SK-N-SH (cell line): ENCODE data around the gene DTD2. TPM values are rescaled to one million over a fixed set of nuclear protein-coding genes. Genes with fewer than 3 reads are reported as not detected.

ENCODE experiments used
- CTCF ChIA-PET: fragments of 300-600, 350-600 bp; formaldehyde crosslinking; extraction: SDS; loops from one replicate; lab custom pipeline; 2021; lab: Yijun Ruan, JAX
- POLR2A ChIA-PET: fragments of 350-600 bp; sonication (Branson Sonifier 250); formaldehyde crosslinking; extraction: SDS; loops from one replicate; lab custom pipeline; 2020; ENCODE audit warnings: antibody characterized with exemption, inconsistent platforms; lab: Yijun Ruan, JAX
- DNase-seq: peaks from one replicate; pipeline ENCODE4 v3.0.0; 2012
- H2AFZ ChIP-seq: fragments of 200-600 bp; sonication (generic); 2 replicates; pipeline ENCODE4 v1.8.1; 2016; ENCODE audit warnings: antibody characterized with exemption, mild to moderate bottlenecking, low read depth
- H3F3A ChIP-seq: fragments of 200-600 bp; sonication (generic); replicated peaks from 2 replicates; pipeline ENCODE3; 2016; ENCODE audit warnings: antibody characterized with exemption, mild to moderate bottlenecking; ENCODE audit not compliant: insufficient read depth
- H3K27ac ChIP-seq, 2 experiments: fragments of 200-500 bp in 1 of 2; fragments of 200-600 bp in 1 of 2; sonication (Bioruptor generic) in 1 of 2; sonication (generic), shearing (Covaris generic) in 1 of 2; 2 replicates each; pipeline versions ENCODE4 v1.5.1 to v1.6.1; 2014 to 2016; ENCODE audit warnings: low read depth in 2 of 2, inconsistent platforms in 1 of 2, low read length in 1 of 2, mild to moderate bottlenecking in 1 of 2, mixed read lengths in 1 of 2
- H3K27me3 ChIP-seq: fragments of 200-600 bp; sonication (generic), shearing (Covaris generic); 2 replicates; pipeline ENCODE4 v1.6.1; 2016; ENCODE audit warnings: mixed run types; ENCODE audit not compliant: insufficient read depth
- H3K36me3 ChIP-seq, 2 experiments: fragments of 200-500 bp in 1 of 2; fragments of 200-600 bp in 1 of 2; sonication (Bioruptor generic) in 1 of 2; sonication (generic) in 1 of 2; replicated peaks in 1 of 2; 2 replicates each; pipeline versions ENCODE3 to v1.5.1; 2014 to 2016; ENCODE audit warnings: low read length in 1 of 2, mild to moderate bottlenecking in 1 of 2; ENCODE audit not compliant: insufficient read depth in 2 of 2, control insufficient read depth in 1 of 2
- H3K4me1 ChIP-seq, 2 experiments: fragments of 200-500 bp in 1 of 2; fragments of 200-600 bp in 1 of 2; sonication (Bioruptor generic) in 1 of 2; sonication (generic), shearing (Covaris generic) in 1 of 2; 2 replicates each; pipeline versions ENCODE4 v1.5.1 to v1.6.1; 2014 to 2016; ENCODE audit warnings: low read depth in 1 of 2, low read length in 1 of 2, mixed run types in 1 of 2; ENCODE audit not compliant: insufficient read depth in 2 of 2, control insufficient read depth in 1 of 2
- H3K4me2 ChIP-seq: fragments of 200-600 bp; sonication (generic), shearing (Covaris generic); 2 replicates; pipeline ENCODE4 v1.6.1; 2017; ENCODE audit warnings: mixed run types
- H3K4me3 ChIP-seq, 2 experiments: fragments of 200-500 bp in 1 of 2; fragments of 200-600 bp in 1 of 2; sonication (Bioruptor generic) in 1 of 2; sonication (generic), shearing (Covaris generic) in 1 of 2; 2 replicates each; pipeline versions ENCODE4 v1.5.1 to v1.8.1; 2014 to 2016; ENCODE audit warnings: low read depth in 2 of 2, inconsistent platforms in 1 of 2, low read length in 1 of 2, mild to moderate bottlenecking in 1 of 2, mixed read lengths in 1 of 2, moderate library complexity in 1 of 2
- H3K79me2 ChIP-seq: fragments of 200-600 bp; sonication (generic); 2 replicates; pipeline ENCODE4 v1.8.1; 2017; ENCODE audit warnings: mild to moderate bottlenecking; ENCODE audit not compliant: insufficient read depth
- H3K9ac ChIP-seq: fragments of 200-600 bp; sonication (generic); 2 replicates; pipeline ENCODE4 v1.6.1; 2017; ENCODE audit warnings: mixed run types
- H3K9me2 ChIP-seq: fragments of 200-600 bp; sonication (generic); 2 replicates; pipeline ENCODE4 v1.6.1; 2017; ENCODE audit warnings: mixed run types
- H3K9me3 ChIP-seq: fragments of 200-600 bp; sonication (generic); 2 replicates; pipeline ENCODE4 v1.6.1; 2017; ENCODE audit warnings: mixed run types, mild to moderate bottlenecking, moderate library complexity
- H4K20me1 ChIP-seq: fragments of 200-600 bp; sonication (generic); 2 replicates; pipeline ENCODE4 v1.6.1; 2017; ENCODE audit warnings: mild to moderate bottlenecking, mixed run types; ENCODE audit not compliant: insufficient read depth
- ELF1 ChIP-seq: IDR thresholded peaks from 2 replicates; pipeline ENCODE4 v1.4.0; 2012
- EZH2phosphoT487 ChIP-seq: fragments of 200-600 bp; sonication (generic); IDR thresholded peaks from 2 replicates; pipeline ENCODE4 v1.6.1; 2017; ENCODE audit warnings: low read depth, mixed run types, mild to moderate bottlenecking, antibody characterized with exemption, moderate library complexity, borderline replicate concordance
- FOSL2 ChIP-seq: IDR thresholded peaks from 2 replicates; pipeline ENCODE4 v1.4.0; 2012; ENCODE audit warnings: low read depth, mild to moderate bottlenecking, moderate library complexity, borderline replicate concordance
- FOXJ3 ChIP-seq: sonication (generic); formaldehyde crosslinking; IDR thresholded peaks from 2 replicates; pipeline ENCODE4 v1.5.1; 2020; ENCODE audit warnings: mild to moderate bottlenecking, missing genetic modification reagents
- FOXM1 ChIP-seq: IDR thresholded peaks from 2 replicates; pipeline ENCODE4 v1.4.0; 2012; ENCODE audit warnings: low read depth, mild to moderate bottlenecking
- GATA2 ChIP-seq: sonication (generic); formaldehyde crosslinking; IDR thresholded peaks from 2 replicates; pipeline ENCODE4 v1.5.0; 2020; ENCODE audit warnings: mild to moderate bottlenecking, missing genetic modification reagents
- MEF2A ChIP-seq: IDR thresholded peaks from 2 replicates; pipeline ENCODE4 v1.4.0; 2012; ENCODE audit warnings: low read depth, borderline replicate concordance
- RCOR1 ChIP-seq: fragments of 150-350 bp; IDR thresholded peaks from 2 replicates; pipeline ENCODE4 v1.6.1; 2017; ENCODE audit warnings: antibody characterized with exemption, low read length
- RFX5 ChIP-seq: IDR thresholded peaks from 2 replicates; pipeline ENCODE4 v1.6.1; 2012; ENCODE audit warnings: mild to moderate bottlenecking, improper control_type of control experiment, low read length
- SIN3A ChIP-seq: IDR thresholded peaks from 2 replicates; pipeline ENCODE4 v1.6.1; 2012; ENCODE audit warnings: low read depth, mild to moderate bottlenecking, low read length, moderate library complexity, borderline replicate concordance
- TAF1 ChIP-seq: IDR thresholded peaks from 2 replicates; pipeline ENCODE4 v1.6.1; 2012; ENCODE audit warnings: low read depth, mild to moderate bottlenecking, low read length, moderate library complexity, borderline replicate concordance
- TCF12 ChIP-seq: IDR thresholded peaks from 2 replicates; pipeline ENCODE4 v1.4.0; 2012
- TEAD4 ChIP-seq: IDR thresholded peaks from 2 replicates; pipeline ENCODE4 v1.4.0; 2012; ENCODE audit warnings: mild to moderate bottlenecking, borderline replicate concordance; ENCODE audit not compliant: insufficient read depth
- WGBS: methylation state at CpG from one replicate; pipeline ENCODE4 v1.1.6; 2017; ENCODE audit warnings: low lambda C conversion rate; 5-methylcytosine and 5-hydroxymethylcytosine counted together
- polyA plus RNA-seq, 3 experiments: library from polyadenylated mRNA; depleted of rRNA; stranded (reverse); fragments of >200 nt; gene quantifications; 2 replicates each; pipeline ENCODE4 v1.2.3, GENCODE V29; 2012
- TF ChIP-seq, protein P1 (sequence below): IDR thresholded peaks from 2 replicates; pipeline ENCODE4; 2012
- TF ChIP-seq, protein P2 (sequence below): IDR thresholded peaks from 2 replicates; pipeline ENCODE4 v1.6.1; 2012; ENCODE audit warnings: mild to moderate bottlenecking, low read depth, low read length, moderate library complexity
- TF ChIP-seq, protein P3 (sequence below): fragments of 200-600 bp; sonication (generic); IDR thresholded peaks from 2 replicates; pipeline ENCODE4 v1.6.1; 2017; ENCODE audit warnings: antibody characterized with exemption, mild to moderate bottlenecking, moderate library complexity
- TF ChIP-seq, protein P4 (sequence below): fragments of 150-350 bp; IDR thresholded peaks from 2 replicates; pipeline ENCODE4 v1.6.1; 2016; ENCODE audit warnings: mild to moderate bottlenecking, low read depth, low read length

DTD2 gene
- polyA plus RNA-seq, 1 of the 3 experiments (the other 2 are of a cell fraction): 10.5 TPM

DNA sequence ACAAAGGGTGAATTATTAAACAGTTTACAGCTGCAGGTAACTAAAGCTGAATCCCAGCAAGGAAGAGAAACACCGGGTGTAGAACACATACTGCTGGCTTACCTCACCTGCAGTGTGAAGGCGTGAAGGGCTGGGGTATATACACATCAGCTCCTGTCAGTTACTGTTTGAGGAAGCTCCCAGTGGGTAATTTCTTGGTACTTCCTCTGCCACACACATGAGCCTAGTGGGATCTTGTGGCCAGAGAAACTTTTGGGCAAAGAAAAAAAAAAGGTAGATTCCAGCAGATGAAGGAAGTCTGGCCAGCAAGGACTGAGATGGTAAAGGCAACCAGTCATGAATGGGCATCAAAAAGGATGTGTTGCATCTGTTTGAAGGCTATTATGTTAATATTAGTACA, 44.6 kb upstream of the DTD2 start:
- Histone ChIP-seq H3K4me1 (no peaks in the 10 kb centered on the region), H3K36me3 (no peaks in the 10 kb centered on the region), H3K27me3 (no peaks in the 10 kb centered on the region), H3K4me3 (no peak overlapping the region), H3F3A (peaks cover 8% of the 10 kb centered on the region), H3K9me2 (no peaks in the 10 kb centered on the region), H3K4me2 (no peak overlapping the region), H3K79me2 (no peaks in the 10 kb centered on the region), H3K9ac (no peak overlapping the region), H3K9me3 (no peaks in the 10 kb centered on the region), H2AFZ (no peak overlapping the region), H3K27ac (no peak overlapping the region), H4K20me1 (no peaks in the 10 kb centered on the region)
- POLR2A ChIA-PET: no interaction called here
- TF ChIP-seq, protein P1, sequence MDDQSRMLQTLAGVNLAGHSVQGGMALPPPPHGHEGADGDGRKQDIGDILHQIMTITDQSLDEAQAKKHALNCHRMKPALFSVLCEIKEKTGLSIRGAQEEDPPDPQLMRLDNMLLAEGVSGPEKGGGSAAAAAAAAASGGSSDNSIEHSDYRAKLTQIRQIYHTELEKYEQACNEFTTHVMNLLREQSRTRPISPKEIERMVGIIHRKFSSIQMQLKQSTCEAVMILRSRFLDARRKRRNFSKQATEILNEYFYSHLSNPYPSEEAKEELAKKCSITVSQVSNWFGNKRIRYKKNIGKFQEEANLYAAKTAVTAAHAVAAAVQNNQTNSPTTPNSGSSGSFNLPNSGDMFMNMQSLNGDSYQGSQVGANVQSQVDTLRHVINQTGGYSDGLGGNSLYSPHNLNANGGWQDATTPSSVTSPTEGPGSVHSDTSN: no peak
- TF ChIP-seq GATA2: no peak
- CTCF ChIA-PET: interaction anchor here (1.7 kb wide), 1 partner anchor 9 kb away, joined by 7 read pairs; no protein-coding TSS in a partner anchor
- no peak for DNase-seq
- 40% methylated on average over 2 of the region's 2 CpGs for WGBS

DNA sequence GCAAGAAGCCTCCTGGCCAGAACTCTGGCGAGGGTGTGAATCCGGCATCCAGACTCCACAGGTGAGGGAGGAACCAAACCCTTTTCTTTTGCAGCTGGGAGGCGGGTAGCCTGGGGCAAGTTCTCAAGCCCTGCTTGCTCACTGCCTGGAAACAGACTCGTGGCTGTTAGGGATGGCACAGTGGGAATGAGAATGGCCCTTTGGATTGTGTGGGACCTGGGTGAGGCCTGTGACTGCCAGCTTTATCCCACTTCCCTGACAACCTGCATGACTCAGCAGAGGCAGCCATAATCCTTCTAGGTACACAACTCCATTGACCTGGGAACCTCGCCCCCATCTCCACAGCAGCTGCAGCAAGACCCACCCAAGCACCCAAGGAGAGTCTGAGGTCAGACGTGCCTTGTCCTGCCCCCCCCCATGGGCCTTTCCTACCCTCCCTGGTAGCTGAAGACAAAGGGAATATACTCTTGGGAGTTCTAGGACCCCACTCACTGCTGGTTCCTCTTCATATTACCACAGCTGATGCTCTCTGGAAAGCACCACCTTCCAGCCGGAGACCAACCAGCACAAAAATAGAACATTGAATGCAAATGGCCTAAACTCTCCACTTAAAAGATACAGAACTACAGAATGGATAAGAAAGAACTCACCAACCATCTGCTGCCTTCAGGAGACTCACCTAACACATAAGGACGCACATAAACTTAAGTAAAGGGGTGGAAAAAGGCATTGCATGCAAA, 35.6 kb upstream of the DTD2 start:
- H4K20me1 ChIP-seq: no peaks in the 10 kb centered on the region
- no peaks in the 10 kb centered on the region for H3K36me3 ChIP-seq
- H3K4me3 ChIP-seq: no peak overlapping the region
- no peak overlapping the region for H2AFZ ChIP-seq
- H3K27ac ChIP-seq: no peak overlapping the region
- H3K9ac ChIP-seq: no peak overlapping the region
- WGBS: 65% methylated on average over 8 of the region's 8 CpGs
- H3K9me2 ChIP-seq: no peaks in the 10 kb centered on the region
- H3F3A ChIP-seq: no peaks in the 10 kb centered on the region
- ChIA-PET POLR2A (no interaction called here), CTCF (interaction anchor here (0.6 to 1.0 kb wide), 2 partner anchors 11 to 762 kb away, joined by 3 to 4 read pairs; no protein-coding TSS in a partner anchor)
- H3K4me2 ChIP-seq: no peak overlapping the region
- no peaks in the 10 kb centered on the region for H3K79me2 ChIP-seq
- H3K4me1 ChIP-seq: no peaks in the 10 kb centered on the region
- H3K27me3 ChIP-seq: no peaks in the 10 kb centered on the region
- no peak for TF ChIP-seq MEF2A
- TF ChIP-seq, protein P2, sequence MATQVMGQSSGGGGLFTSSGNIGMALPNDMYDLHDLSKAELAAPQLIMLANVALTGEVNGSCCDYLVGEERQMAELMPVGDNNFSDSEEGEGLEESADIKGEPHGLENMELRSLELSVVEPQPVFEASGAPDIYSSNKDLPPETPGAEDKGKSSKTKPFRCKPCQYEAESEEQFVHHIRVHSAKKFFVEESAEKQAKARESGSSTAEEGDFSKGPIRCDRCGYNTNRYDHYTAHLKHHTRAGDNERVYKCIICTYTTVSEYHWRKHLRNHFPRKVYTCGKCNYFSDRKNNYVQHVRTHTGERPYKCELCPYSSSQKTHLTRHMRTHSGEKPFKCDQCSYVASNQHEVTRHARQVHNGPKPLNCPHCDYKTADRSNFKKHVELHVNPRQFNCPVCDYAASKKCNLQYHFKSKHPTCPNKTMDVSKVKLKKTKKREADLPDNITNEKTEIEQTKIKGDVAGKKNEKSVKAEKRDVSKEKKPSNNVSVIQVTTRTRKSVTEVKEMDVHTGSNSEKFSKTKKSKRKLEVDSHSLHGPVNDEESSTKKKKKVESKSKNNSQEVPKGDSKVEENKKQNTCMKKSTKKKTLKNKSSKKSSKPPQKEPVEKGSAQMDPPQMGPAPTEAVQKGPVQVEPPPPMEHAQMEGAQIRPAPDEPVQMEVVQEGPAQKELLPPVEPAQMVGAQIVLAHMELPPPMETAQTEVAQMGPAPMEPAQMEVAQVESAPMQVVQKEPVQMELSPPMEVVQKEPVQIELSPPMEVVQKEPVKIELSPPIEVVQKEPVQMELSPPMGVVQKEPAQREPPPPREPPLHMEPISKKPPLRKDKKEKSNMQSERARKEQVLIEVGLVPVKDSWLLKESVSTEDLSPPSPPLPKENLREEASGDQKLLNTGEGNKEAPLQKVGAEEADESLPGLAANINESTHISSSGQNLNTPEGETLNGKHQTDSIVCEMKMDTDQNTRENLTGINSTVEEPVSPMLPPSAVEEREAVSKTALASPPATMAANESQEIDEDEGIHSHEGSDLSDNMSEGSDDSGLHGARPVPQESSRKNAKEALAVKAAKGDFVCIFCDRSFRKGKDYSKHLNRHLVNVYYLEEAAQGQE: no peak
- TF ChIP-seq RCOR1: no peak
- TF ChIP-seq, protein P3, sequence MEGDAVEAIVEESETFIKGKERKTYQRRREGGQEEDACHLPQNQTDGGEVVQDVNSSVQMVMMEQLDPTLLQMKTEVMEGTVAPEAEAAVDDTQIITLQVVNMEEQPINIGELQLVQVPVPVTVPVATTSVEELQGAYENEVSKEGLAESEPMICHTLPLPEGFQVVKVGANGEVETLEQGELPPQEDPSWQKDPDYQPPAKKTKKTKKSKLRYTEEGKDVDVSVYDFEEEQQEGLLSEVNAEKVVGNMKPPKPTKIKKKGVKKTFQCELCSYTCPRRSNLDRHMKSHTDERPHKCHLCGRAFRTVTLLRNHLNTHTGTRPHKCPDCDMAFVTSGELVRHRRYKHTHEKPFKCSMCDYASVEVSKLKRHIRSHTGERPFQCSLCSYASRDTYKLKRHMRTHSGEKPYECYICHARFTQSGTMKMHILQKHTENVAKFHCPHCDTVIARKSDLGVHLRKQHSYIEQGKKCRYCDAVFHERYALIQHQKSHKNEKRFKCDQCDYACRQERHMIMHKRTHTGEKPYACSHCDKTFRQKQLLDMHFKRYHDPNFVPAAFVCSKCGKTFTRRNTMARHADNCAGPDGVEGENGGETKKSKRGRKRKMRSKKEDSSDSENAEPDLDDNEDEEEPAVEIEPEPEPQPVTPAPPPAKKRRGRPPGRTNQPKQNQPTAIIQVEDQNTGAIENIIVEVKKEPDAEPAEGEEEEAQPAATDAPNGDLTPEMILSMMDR: no peak
- no peak for TF ChIP-seq EZH2phosphoT487
- TF ChIP-seq FOXM1: no peak
- TF ChIP-seq TAF1: no peak
- TF ChIP-seq TEAD4: no peak
- TF ChIP-seq RFX5: no peak
- TF ChIP-seq, protein P4, sequence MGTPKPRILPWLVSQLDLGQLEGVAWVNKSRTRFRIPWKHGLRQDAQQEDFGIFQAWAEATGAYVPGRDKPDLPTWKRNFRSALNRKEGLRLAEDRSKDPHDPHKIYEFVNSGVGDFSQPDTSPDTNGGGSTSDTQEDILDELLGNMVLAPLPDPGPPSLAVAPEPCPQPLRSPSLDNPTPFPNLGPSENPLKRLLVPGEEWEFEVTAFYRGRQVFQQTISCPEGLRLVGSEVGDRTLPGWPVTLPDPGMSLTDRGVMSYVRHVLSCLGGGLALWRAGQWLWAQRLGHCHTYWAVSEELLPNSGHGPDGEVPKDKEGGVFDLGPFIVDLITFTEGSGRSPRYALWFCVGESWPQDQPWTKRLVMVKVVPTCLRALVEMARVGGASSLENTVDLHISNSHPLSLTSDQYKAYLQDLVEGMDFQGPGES: no peak
- TF ChIP-seq FOXJ3 (CRISPR knock-in tag): no peak
- no peak for TF ChIP-seq SIN3A
- no peak for TF ChIP-seq ELF1
- no peak for TF ChIP-seq TCF12
- no peak for TF ChIP-seq FOSL2
- no peak for DNase-seq
- H3K9me3 ChIP-seq: no peaks in the 10 kb centered on the region
